ENCODE measurements around the gene SHISA9. TPM values are rescaled to one million over a fixed set of nuclear protein-coding genes. Genes with fewer than 3 reads are reported as not detected.

SHISA9 gene
- total and polyA plus RNA-seq, 8 donors, result 0.12 to 1.3 (median 0.37) TPM; not detected in 1

DNA sequence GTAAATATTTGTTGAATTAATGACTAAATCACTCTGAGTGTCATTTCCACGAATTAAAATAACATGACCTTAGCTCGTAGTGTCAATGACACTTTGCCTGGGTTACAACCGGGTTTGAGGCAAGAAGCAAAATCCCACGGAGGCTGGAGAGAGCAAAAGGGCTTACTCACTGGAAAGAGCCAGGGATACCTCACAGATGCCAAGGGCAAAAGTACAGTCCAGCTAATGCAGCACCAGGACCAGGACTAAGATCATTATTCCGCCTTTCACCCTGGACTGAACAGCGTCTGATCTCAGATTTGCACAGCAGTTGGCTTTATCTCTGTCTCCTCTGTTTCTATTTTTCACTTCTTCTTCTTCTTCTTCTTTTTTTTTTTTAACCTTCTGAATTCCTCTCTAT lies 175.5 kb downstream of the SHISA9 start:
- DNase-seq (no peak), ATAC-seq (no peak), FAIRE-seq (no peak)
- TF ChIP-seq, protein P1, sequence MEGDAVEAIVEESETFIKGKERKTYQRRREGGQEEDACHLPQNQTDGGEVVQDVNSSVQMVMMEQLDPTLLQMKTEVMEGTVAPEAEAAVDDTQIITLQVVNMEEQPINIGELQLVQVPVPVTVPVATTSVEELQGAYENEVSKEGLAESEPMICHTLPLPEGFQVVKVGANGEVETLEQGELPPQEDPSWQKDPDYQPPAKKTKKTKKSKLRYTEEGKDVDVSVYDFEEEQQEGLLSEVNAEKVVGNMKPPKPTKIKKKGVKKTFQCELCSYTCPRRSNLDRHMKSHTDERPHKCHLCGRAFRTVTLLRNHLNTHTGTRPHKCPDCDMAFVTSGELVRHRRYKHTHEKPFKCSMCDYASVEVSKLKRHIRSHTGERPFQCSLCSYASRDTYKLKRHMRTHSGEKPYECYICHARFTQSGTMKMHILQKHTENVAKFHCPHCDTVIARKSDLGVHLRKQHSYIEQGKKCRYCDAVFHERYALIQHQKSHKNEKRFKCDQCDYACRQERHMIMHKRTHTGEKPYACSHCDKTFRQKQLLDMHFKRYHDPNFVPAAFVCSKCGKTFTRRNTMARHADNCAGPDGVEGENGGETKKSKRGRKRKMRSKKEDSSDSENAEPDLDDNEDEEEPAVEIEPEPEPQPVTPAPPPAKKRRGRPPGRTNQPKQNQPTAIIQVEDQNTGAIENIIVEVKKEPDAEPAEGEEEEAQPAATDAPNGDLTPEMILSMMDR (IDR thresholded peaks at IDR 0.05), result no peak
- Histone ChIP-seq H3K9me3 (no peaks in the 10 kb centered on the region), H3K4me3 (no peak overlapping the region), H3K27me3 (no peaks in the 10 kb centered on the region), H3K4me1 (peaks cover 0 to 10% (median 0%) of the 10 kb centered on the region in 3 donors), H3K27ac (no peak overlapping the region), H3K36me3 (no peaks in the 10 kb centered on the region)
- 73 to 75% methylated on average over 6 of the region's 6 CpGs for WGBS, 2 donors
- intact Hi-C loops (cut with DNase I), result no loop called here

GRCh38 chr16:13077816-13078215 lies 176.4 kb downstream of the SHISA9 start:
- DNase-seq (no peak), FAIRE-seq (no peak), ATAC-seq (no peak)
- intact Hi-C loops (cut with DNase I), result no loop called here
- Histone ChIP-seq H3K4me1 (peaks cover 0 to 10% (median 2%) of the 10 kb centered on the region in 3 donors), H3K27me3 (no peaks in the 10 kb centered on the region), H3K9me3 (no peaks in the 10 kb centered on the region), H3K27ac (no peak overlapping the region), H3K4me3 (no peak overlapping the region), H3K36me3 (no peaks in the 10 kb centered on the region)
- WGBS, 2 donors, result 44 to 54% methylated on average over 1 of the region's 1 CpG
- TF ChIP-seq, protein P1 (IDR thresholded peaks at IDR 0.05), result no peak

DNA sequence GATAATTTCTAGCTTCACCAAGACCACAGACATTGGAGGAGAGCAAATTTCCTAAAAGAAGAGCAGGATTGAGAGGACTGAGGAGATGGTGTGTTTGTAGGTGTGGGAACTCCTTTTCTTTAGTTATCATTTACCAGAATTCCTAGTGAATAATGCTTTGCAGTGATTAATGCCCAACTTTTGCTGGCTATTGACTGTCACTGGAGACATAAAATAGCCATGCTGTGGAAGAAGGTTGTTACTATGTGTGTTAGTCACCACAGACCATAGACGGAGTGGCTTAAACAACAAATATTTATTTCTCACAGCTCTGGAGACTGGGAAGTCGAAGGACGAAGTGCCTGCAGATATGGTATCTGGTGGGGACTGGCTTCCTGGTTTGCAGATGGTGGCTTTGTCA lies 179.1 kb downstream of the SHISA9 start:
- WGBS, 2 donors, result 47 to 56% methylated on average over 3 of the region's 3 CpGs
- no peaks in the 10 kb centered on the region for H3K36me3 ChIP-seq
- H3K9me3 ChIP-seq, result no peaks in the 10 kb centered on the region
- no peak for DNase-seq
- no peaks in the 10 kb centered on the region for H3K27me3 ChIP-seq
- ATAC-seq, result no peak
- TF ChIP-seq, protein P1 (IDR thresholded peaks at IDR 0.05), result no peak
- FAIRE-seq, result no peak
- no peak overlapping the region for H3K27ac ChIP-seq
- intact Hi-C loops (cut with DNase I), result no loop called here
- H3K4me1 ChIP-seq, result peaks cover 14 to 24% (median 20%) of the 10 kb centered on the region in 3 donors
- H3K4me3 ChIP-seq, result no peak overlapping the region

DNA sequence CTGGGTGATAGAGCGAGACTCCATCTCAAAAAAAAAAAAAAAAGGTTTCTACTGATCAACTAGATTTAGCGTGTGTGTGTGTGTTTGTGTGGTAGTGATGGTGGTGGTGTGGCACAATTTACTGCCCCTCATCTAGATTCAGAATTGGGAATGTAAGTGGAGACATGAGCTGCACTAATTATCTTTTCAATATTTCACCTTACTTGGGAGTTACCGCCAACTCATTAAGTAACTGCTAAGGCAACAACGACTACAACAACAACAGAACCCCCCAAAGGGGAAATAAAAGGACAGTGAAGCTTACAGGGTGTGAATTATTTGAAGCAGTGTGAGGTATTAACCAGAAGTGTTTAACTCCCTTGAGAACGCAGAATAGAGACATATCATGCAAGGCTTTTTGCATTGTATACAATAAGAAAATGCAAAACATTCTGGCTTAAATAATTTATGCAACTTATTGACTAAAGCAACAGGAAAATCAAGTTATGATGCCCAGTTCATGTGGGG lies 180.5 kb downstream of the SHISA9 start:
- Histone ChIP-seq H3K27ac (no peak overlapping the region), H3K27me3 (no peaks in the 10 kb centered on the region), H3K4me3 (no peak overlapping the region), H3K36me3 (no peaks in the 10 kb centered on the region), H3K4me1 (peaks cover 21 to 27% (median 25%) of the 10 kb centered on the region in 3 donors), H3K9me3 (no peaks in the 10 kb centered on the region)
- FAIRE-seq (no peak), ATAC-seq (no peak), DNase-seq (no peak)
- TF ChIP-seq, protein P1 (IDR thresholded peaks at IDR 0.05), result no peak
- intact Hi-C loops (cut with DNase I), result no loop called here
- 81 to 89% methylated on average over 5 of the region's 5 CpGs for WGBS, 2 donors

DNA sequence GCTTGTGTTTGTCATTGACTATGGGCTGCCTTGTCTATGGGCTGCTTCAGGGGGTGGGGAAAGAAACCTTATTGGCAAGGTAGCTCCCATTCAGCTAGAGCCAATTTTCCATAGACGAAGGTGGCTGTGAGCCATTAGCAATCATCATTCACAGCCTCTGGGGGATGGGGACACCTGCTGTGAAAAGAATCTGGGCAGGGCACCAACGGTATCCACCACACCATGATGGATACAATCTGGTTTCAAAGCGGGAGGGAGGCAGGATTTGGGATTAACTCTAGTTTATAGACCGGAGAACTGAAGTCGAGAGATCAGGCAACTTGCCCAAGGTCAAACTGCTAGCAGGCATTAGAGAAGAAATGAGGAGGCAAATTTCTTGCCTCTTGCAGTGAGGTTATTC lies 182.3 kb downstream of the SHISA9 start:
- ATAC-seq, result peak; percentile 79 to 89 (median 84)
- DNase-seq, result peak in 5 of 6 donors; percentile 54 to 81 (median 74)
- TF ChIP-seq, protein P1 (IDR thresholded peaks at IDR 0.05), result no peak
- FAIRE-seq, result no peak
- Histone ChIP-seq H3K27me3 (no peaks in the 10 kb centered on the region), H3K27ac (peak overlapping the region; percentile 38 to 77 (median 60)), H3K4me3 (no peak overlapping the region), H3K4me1 (peaks cover 18 to 25% (median 21%) of the 10 kb centered on the region in 3 donors), H3K36me3 (no peaks in the 10 kb centered on the region), H3K9me3 (no peaks in the 10 kb centered on the region)
- intact Hi-C loops (cut with DNase I), result no loop called here
- 7 to 11% methylated on average over 5 of the region's 5 CpGs for WGBS, 2 donors
